Astrocyte of the cerebellum (primary cell): Measurements from ENCODE around the gene PARD6A.

Experiments
- DNase-seq: peaks from one replicate; pipeline ENCODE4 v3.0.0-alpha.2; 2011; ENCODE audit warnings: low read depth
- H3K4me3 ChIP-seq: 2 replicates; pipeline ENCODE4 v1.5.1; 2011; ENCODE audit warnings: mild to moderate bottlenecking, low read depth, low read length, moderate library complexity
- CTCF ChIP-seq: IDR thresholded peaks from 2 replicates; pipeline ENCODE4 v1.5.1; 2012; ENCODE audit warnings: low read length, low read depth, moderate library complexity, mild to moderate bottlenecking; ENCODE audit errors: missing control alignments
- in situ Hi-C: cut with HindIII; loops from 2 replicates; pipeline ENCODE4 v1.10.0; 2017; ENCODE audit warnings: low sequenced_read_pairs

Gene PARD6A

GRCh38 chr16:67660564-67661028 lies at the start of gene PARD6A:
Gene PARD6A, plus strand, starts transcription at chr16:67660960. Its CDS starts 79 bp downstream, at chr16:67661039.
- peak; percentile 91 for DNase-seq
- peak within 1 kb of the TSS; percentile 90 for H3K4me3 ChIP-seq
- no peak for TF ChIP-seq CTCF
- in situ Hi-C loops, result no loop called here

GRCh38 chr16:67613808-67614207 lies 47.0 kb upstream of the PARD6A start:
- TF ChIP-seq CTCF, result no peak

GRCh38 chr16:67628216-67628615 lies 32.5 kb upstream of the PARD6A start:
- no peak for TF ChIP-seq CTCF
- no peak overlapping the region for H3K4me3 ChIP-seq
- in situ Hi-C loops, result no loop called here
- no peak for DNase-seq

More at GRCh38 chr16:67613808-67614207, 47.0 kb upstream of the PARD6A start:
- in situ Hi-C loops, result no loop called here
- H3K4me3 ChIP-seq, result no peak overlapping the region
- DNase-seq, result no peak

- in situ Hi-C loops, result no loop called here
- TF ChIP-seq CTCF, result no peak
- DNase-seq, result peak; percentile 11
- no peak overlapping the region for H3K4me3 ChIP-seq
Measured at GRCh38 chr16:67632415-67633172, 28.2 kb upstream of the PARD6A start.

GRCh38 chr16:67636713-67637112 lies 24.0 kb upstream of the PARD6A start:
- H3K4me3 ChIP-seq, result no peak overlapping the region
- in situ Hi-C loops, result no loop called here
- TF ChIP-seq CTCF, result no peak
- DNase-seq, result no peak

GRCh38 chr16:67637625-67638024 lies 23.1 kb upstream of the PARD6A start:
- in situ Hi-C loops, result no loop called here
- TF ChIP-seq CTCF, result no peak
- H3K4me3 ChIP-seq, result no peak overlapping the region
- no peak for DNase-seq
